HCT116 (cell line): Measurements from ENCODE around the gene CMA1. TPM values are rescaled to one million over a fixed set of nuclear protein-coding genes. Genes with fewer than 3 reads are reported as not detected.
"Not testable (repeated sequence)": the region's sequence is repeated elsewhere in the genome, so short reads cannot be mapped to it uniquely, and the experiment has no call there.

Experiments
- ATAC-seq: fragments of 200-7000 bp; cut with Tn5 transposase; 2 replicates; pipeline ENCODE4 v1.9.1; 2020; ENCODE audit warnings: mild to moderate bottlenecking, moderate library complexity
- BruUV-seq: library from RNA; stranded (reverse); fragments of 400-500 nt; replicated peaks from 2 replicates; lab custom pipeline; 2021; lab: Mats Ljungman, UMichigan
- CTCF ChIA-PET: fragments of 300-600 bp; sonication (Branson Sonifier 250); formaldehyde crosslinking; loops from one replicate; lab custom pipeline; 2021; ENCODE audit warnings: antibody characterized with exemption; lab: Charles Lee
- POLR2A ChIA-PET: fragments of 300-600, 350-600 bp; sonication (Branson Sonifier 250); formaldehyde crosslinking; loops from one replicate; lab custom pipeline; 2021; ENCODE audit warnings: antibody characterized with exemption; lab: Charles Lee
- RAD21 ChIA-PET, 2 experiments: fragments of 300-600 bp; sonication (Branson Sonifier 250); formaldehyde crosslinking; loops; one replicate each; lab custom pipeline; 2023; ENCODE audit warnings: low total read pairs in 2 of 2; ENCODE audit not compliant: uncharacterized antibody in 2 of 2, unreplicated experiment in 2 of 2, low non-redundant PET in 1 of 2; lab: Charles Lee
- DNase-seq: peaks from one replicate; pipeline ENCODE4 v3.0.0-alpha.2; 2010; ENCODE audit warnings: low read depth, low spot score
- H2AFZ ChIP-seq: fragments of 200-600 bp; shearing (Covaris generic), sonication (generic); 2 replicates; pipeline ENCODE4 v1.6.1; 2017; ENCODE audit warnings: low read depth, mixed run types, mixed read lengths, antibody characterized with exemption, low read length; ENCODE audit not compliant: poor library complexity, severe bottlenecking
- H3K27ac ChIP-seq: 2 replicates; pipeline ENCODE4 v1.5.1; 2012; ENCODE audit warnings: low read depth, low read length
- H3K27me3 ChIP-seq: fragments of 200-600 bp; sonication (generic); 2 replicates; pipeline ENCODE4 v1.6.1; 2016; ENCODE audit warnings: mixed run types, low read length, mixed read lengths; ENCODE audit not compliant: insufficient read depth
- H3K36me3 ChIP-seq, 2 experiments: fragments of 200-500 bp in 1 of 2; fragments of 200-600 bp in 1 of 2; sonication (Bioruptor generic) in 1 of 2; sonication (generic) in 1 of 2; 2 replicates each; pipeline versions ENCODE4 v1.5.1 to v1.6.1; 2014 to 2016; ENCODE audit warnings: low read length in 2 of 2, inconsistent platforms in 1 of 2, mixed read lengths in 1 of 2, mixed run types in 1 of 2; ENCODE audit not compliant: insufficient read depth in 2 of 2, control insufficient read depth in 1 of 2
- H3K4me1 ChIP-seq, 2 experiments: fragments of 200-600 bp in 1 of 2; sonication (generic) in 1 of 2; 2 replicates each; pipeline versions ENCODE4 v1.5.1 to v1.6.1; 2012 to 2017; ENCODE audit warnings: low read length in 2 of 2, inconsistent platforms in 1 of 2, mild to moderate bottlenecking in 1 of 2, mixed read lengths in 1 of 2, mixed run types in 1 of 2, moderate library complexity in 1 of 2; ENCODE audit not compliant: insufficient read depth in 2 of 2, control insufficient read depth in 1 of 2
- H3K4me2 ChIP-seq: fragments of 200-600 bp; sonication (generic); 2 replicates; pipeline ENCODE4 v1.6.1; 2017; ENCODE audit warnings: mixed run types, low read length, mixed read lengths
- H3K4me3 ChIP-seq, 2 experiments: fragments of 200-600 bp in 1 of 2; sonication (generic) in 1 of 2; replicated peaks in 1 of 2; 2 replicates each; pipeline ENCODE4 v1.5.1; 2011 to 2016; ENCODE audit warnings: low read length in 2 of 2, control low read depth in 1 of 2, low read depth in 1 of 2, mild to moderate bottlenecking in 1 of 2, mixed read lengths in 1 of 2, mixed run types in 1 of 2
- H3K79me2 ChIP-seq: fragments of 200-600 bp; sonication (generic); 2 replicates; pipeline ENCODE4 v1.6.1; 2017; ENCODE audit warnings: mild to moderate bottlenecking, mixed run types, low read length, moderate library complexity, mixed read lengths; ENCODE audit not compliant: insufficient read depth
- H3K9ac ChIP-seq: fragments of 200-600 bp; sonication (generic); 2 replicates; pipeline ENCODE4 v1.6.1; 2016; ENCODE audit warnings: low read length, mixed read lengths
- H3K9me2 ChIP-seq: fragments of 200-600 bp; sonication (generic), shearing (Covaris generic); 2 replicates; pipeline ENCODE4 v1.6.1; 2017; ENCODE audit warnings: mixed run types, mild to moderate bottlenecking, moderate library complexity; ENCODE audit not compliant: insufficient read depth
- H3K9me3 ChIP-seq, 2 experiments: fragments of 200-500 bp in 1 of 2; fragments of 200-600 bp in 1 of 2; sonication (Bioruptor generic) in 1 of 2; sonication (generic) in 1 of 2; 2 replicates each; pipeline ENCODE4 v1.6.1; 2014 to 2017; ENCODE audit warnings: low read length in 2 of 2, mixed read lengths in 2 of 2, inconsistent platforms in 1 of 2, low read depth in 1 of 2, mild to moderate bottlenecking in 1 of 2, mixed run types in 1 of 2, moderate library complexity in 1 of 2; ENCODE audit not compliant: control insufficient read depth in 1 of 2, insufficient read depth in 1 of 2
- H4K20me1 ChIP-seq: fragments of 200-600 bp; sonication (generic), shearing (Covaris generic); 2 replicates; pipeline ENCODE4 v1.6.1; 2017; ENCODE audit warnings: mixed run types, mild to moderate bottlenecking, moderate library complexity; ENCODE audit not compliant: insufficient read depth
- CBX3 ChIP-seq: IDR thresholded peaks from 2 replicates; pipeline ENCODE4 v1.6.1; 2012; ENCODE audit warnings: low read depth
- EZH2 ChIP-seq: fragments of 200-600 bp; sonication (generic); IDR thresholded peaks from 2 replicates; pipeline ENCODE4 v1.6.1; 2017; ENCODE audit warnings: antibody characterized with exemption, mixed run types
- JUND ChIP-seq: IDR thresholded peaks from 2 replicates; pipeline ENCODE4 v1.6.1; 2012
- SRF ChIP-seq: IDR thresholded peaks from 2 replicates; pipeline ENCODE4 v1.6.1; 2012; ENCODE audit warnings: low read depth
- YY1 ChIP-seq: IDR thresholded peaks from 2 replicates; pipeline ENCODE4 v1.6.1; 2011; ENCODE audit warnings: low read length, low read depth, moderate library complexity, mild to moderate bottlenecking; ENCODE audit not compliant: insufficient replicate concordance; ENCODE audit errors: extremely low read depth
- intact Hi-C: fragments of 100-400 bp; cut with micrococcal nuclease; formaldehyde crosslinking; loops from 2 replicates; pipeline ENCODE4 v1.10.0; 2022
- total RNA-seq: library from RNA; stranded (reverse); gene quantifications from one replicate; pipeline ENCODE4 v1.2.1, GENCODE V29; 2021; ENCODE audit not compliant: unreplicated experiment

The CMA1 gene
- total RNA-seq, 1 experiment from 2014 or later = not detected

DNA sequence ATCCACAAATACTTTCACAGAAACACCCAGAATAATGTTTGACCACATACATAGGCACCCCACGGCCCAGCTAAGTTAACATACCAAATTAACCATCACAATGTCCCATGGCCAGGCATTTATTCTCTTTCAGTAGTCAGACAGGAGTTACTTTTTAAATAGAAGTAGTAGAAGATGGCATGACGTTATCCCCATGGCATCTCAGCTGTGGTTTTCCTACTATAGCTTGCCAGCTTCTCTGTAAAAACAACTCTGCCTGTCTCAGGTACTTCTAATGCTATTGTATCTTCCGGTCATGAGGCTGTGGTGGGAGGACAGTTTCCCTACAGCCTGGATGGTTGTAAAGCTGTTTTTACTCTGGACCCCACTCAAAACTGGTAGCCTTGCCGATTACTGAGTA, 48.7 kb upstream of the CMA1 start:
- Histone ChIP-seq H3K4me3 (no peak overlapping the region), H3K4me2 (no peak overlapping the region), H3K9me2 (no peaks in the 10 kb centered on the region), H3K4me1 (peaks cover 0 to 2% of the 10 kb centered on the region in 2 experiments; a peak in 1 of 4 replicates), H3K27ac (no peak overlapping the region), H3K9ac (no peak overlapping the region), H2AFZ (no peak overlapping the region), H3K79me2 (no peaks in the 10 kb centered on the region), H3K9me3 (no peaks in the 10 kb centered on the region), H4K20me1 (no peaks in the 10 kb centered on the region), H3K27me3 (0 out of 2 replicates have a peak, but pooled peaks cover 5% of the 10 kb centered on the region), H3K36me3 (no peaks in the 10 kb centered on the region)
- no peak for DNase-seq
- TF ChIP-seq EZH2 = no peak
- no peak for TF ChIP-seq JUND
- no peak for TF ChIP-seq YY1
- TF ChIP-seq SRF = no peak
- no peak for TF ChIP-seq CBX3
- RAD21 ChIA-PET = no interaction called here
- intact Hi-C loops = no loop called here
- BruUV-seq = no TSS peak
- no peak for ATAC-seq
- POLR2A ChIA-PET = interaction anchor here (0.6 kb wide), 1 partner anchor 47 kb away, joined by 3 read pairs; no protein-coding TSS in a partner anchor
- CTCF ChIA-PET = interaction anchor here (0.6 kb wide), 1 partner anchor 71 kb away, joined by 3 read pairs; no protein-coding TSS in a partner anchor

DNA sequence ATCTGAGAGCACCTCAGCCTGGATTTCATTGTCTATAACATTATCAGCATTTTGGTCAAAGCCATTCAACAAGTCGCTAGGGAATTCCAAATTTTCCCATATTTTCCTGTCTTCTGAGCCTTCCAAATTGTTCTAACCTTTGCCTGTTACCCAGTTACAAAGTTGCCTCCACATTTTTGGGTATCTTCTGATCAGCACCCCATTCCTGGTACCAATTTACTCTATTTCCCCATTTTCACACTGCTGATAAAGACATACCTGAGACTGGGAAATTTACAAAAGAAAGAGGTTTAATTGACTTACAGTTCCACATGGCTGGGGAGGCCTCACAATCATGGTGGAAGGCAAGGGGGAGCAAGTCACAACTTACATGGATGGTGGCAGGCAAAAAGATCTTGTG, 41.0 kb upstream of the CMA1 start:
- CTCF ChIA-PET, H3K79me2 ChIP-seq, H2AFZ ChIP-seq, H3K9ac ChIP-seq, H3K4me3 ChIP-seq, H3K36me3 ChIP-seq, RAD21 ChIA-PET, H4K20me1 ChIP-seq, BruUV-seq, H3K4me2 ChIP-seq, ATAC-seq, H3K27ac ChIP-seq, H3K27me3 ChIP-seq, H3K9me2 ChIP-seq, H3K4me1 ChIP-seq, POLR2A ChIA-PET, DNase-seq, intact Hi-C loops, H3K9me3 ChIP-seq: not testable (repeated sequence)
